H9 (cell line): ENCODE data around the gene PRR3. TPM values are rescaled to one million over a fixed set of nuclear protein-coding genes. Genes with fewer than 3 reads are reported as not detected.
A peak's percentile ranks its signal among the peaks of the same experiment; 100 is the strongest.

Experiments
- DNase-seq: peaks from one replicate; pipeline ENCODE4 v3.0.0-alpha.2; 2017
- H2AFZ ChIP-seq: one replicate; pipeline ENCODE4 v1.6.1; 2013; ENCODE audit warnings: mild to moderate bottlenecking, low read length, control low read depth, moderate library complexity
- H2AK5ac ChIP-seq: 2 replicates; pipeline ENCODE4 v1.6.1; 2013; ENCODE audit warnings: low read length, control low read depth, mixed read lengths; ENCODE audit not compliant: insufficient read length
- H2BK120ac ChIP-seq: one replicate; pipeline ENCODE4 v1.6.1; 2013; ENCODE audit warnings: low read depth, mild to moderate bottlenecking, low read length, control low read depth, inconsistent platforms; ENCODE audit not compliant: poor library complexity, severe bottlenecking
- H2BK12ac ChIP-seq: 2 replicates; pipeline ENCODE4 v1.6.1; 2013; ENCODE audit warnings: low read length, control low read depth, mixed read lengths, low read depth; ENCODE audit not compliant: insufficient read length
- H2BK15ac ChIP-seq: 2 replicates; pipeline ENCODE4 v1.6.1; 2013; ENCODE audit warnings: low read depth, low read length, control low read depth
- H2BK20ac ChIP-seq: one replicate; pipeline ENCODE4 v1.6.1; 2013; ENCODE audit warnings: low read depth, mild to moderate bottlenecking, low read length, control low read depth, inconsistent platforms; ENCODE audit not compliant: poor library complexity, severe bottlenecking
- H2BK5ac ChIP-seq: 2 replicates; pipeline ENCODE4 v1.6.1; 2013; ENCODE audit warnings: low read length, control low read depth, mixed read lengths; ENCODE audit not compliant: insufficient read length
- H3K14ac ChIP-seq: 2 replicates; pipeline ENCODE4 v1.6.1; 2013; ENCODE audit warnings: low read length, control low read depth; ENCODE audit not compliant: insufficient read depth
- H3K18ac ChIP-seq: 2 replicates; pipeline ENCODE4 v1.6.1; 2013; ENCODE audit warnings: low read depth, mild to moderate bottlenecking, mixed read lengths, low read length, control low read depth; ENCODE audit not compliant: insufficient read length
- H3K23ac ChIP-seq: 2 replicates; pipeline ENCODE4 v1.6.1; 2013; ENCODE audit warnings: low read length, control low read depth, mixed read lengths, low read depth; ENCODE audit not compliant: insufficient read length
- H3K23me2 ChIP-seq: 2 replicates; pipeline ENCODE4 v1.6.1; 2013; ENCODE audit warnings: low read depth, mild to moderate bottlenecking, mixed read lengths, low read length, control low read depth; ENCODE audit not compliant: insufficient read length, poor library complexity, severe bottlenecking
- H3K27ac ChIP-seq: 2 replicates; pipeline ENCODE4 v1.5.1; 2013; ENCODE audit warnings: low read length, control low read depth, mixed read lengths, low read depth; ENCODE audit not compliant: insufficient read length
- H3K27me3 ChIP-seq: 2 replicates; pipeline ENCODE4 v1.6.1; 2013; ENCODE audit warnings: low read length, control low read depth, inconsistent platforms; ENCODE audit not compliant: insufficient read depth
- H3K4ac ChIP-seq: 2 replicates; pipeline ENCODE4 v1.6.1; 2013; ENCODE audit warnings: low read depth, mild to moderate bottlenecking, control low read depth, inconsistent platforms, low read length, moderate library complexity
- H3K4me1 ChIP-seq: 2 replicates; pipeline ENCODE4 v1.6.1; 2013; ENCODE audit warnings: low read length, control low read depth, inconsistent platforms; ENCODE audit not compliant: insufficient read depth
- H3K4me2 ChIP-seq: 2 replicates; pipeline ENCODE4 v1.6.1; 2013; ENCODE audit warnings: low read length, control low read depth, mixed read lengths; ENCODE audit not compliant: insufficient read length, insufficient read depth
- H3K56ac ChIP-seq: 2 replicates; pipeline ENCODE4 v1.6.1; 2013; ENCODE audit warnings: low read depth, mild to moderate bottlenecking, mixed read lengths, low read length, control low read depth; ENCODE audit not compliant: insufficient read length
- H3K79me1 ChIP-seq: 2 replicates; pipeline ENCODE4 v1.6.1; 2013; ENCODE audit warnings: low read depth, mild to moderate bottlenecking, moderate library complexity, low read length, control low read depth, inconsistent platforms; ENCODE audit not compliant: insufficient read depth, poor library complexity, severe bottlenecking
- H3K79me2 ChIP-seq: 2 replicates; pipeline ENCODE4 v1.6.1; 2013; ENCODE audit warnings: low read length, control low read depth, inconsistent platforms; ENCODE audit not compliant: insufficient read depth
- H3K9ac ChIP-seq: 2 replicates; pipeline ENCODE4 v1.6.1; 2013; ENCODE audit warnings: low read length, control low read depth, mixed read lengths; ENCODE audit not compliant: insufficient read length; ENCODE audit errors: extremely low read depth
- H3K9me3 ChIP-seq: one replicate; pipeline ENCODE4 v1.6.1; 2013; ENCODE audit warnings: low read depth, low read length, inconsistent platforms; ENCODE audit not compliant: control insufficient read depth
- H3T11ph ChIP-seq: one replicate; pipeline ENCODE4 v1.6.1; 2013; ENCODE audit warnings: mild to moderate bottlenecking, low read length, control low read depth, inconsistent platforms
- H4K20me1 ChIP-seq: one replicate; pipeline ENCODE4 v1.6.1; 2013; ENCODE audit not compliant: control insufficient read depth, insufficient read length, insufficient read depth
- H4K5ac ChIP-seq: 2 replicates; pipeline ENCODE4 v1.6.1; 2013; ENCODE audit warnings: low read depth, mild to moderate bottlenecking, mixed read lengths, low read length, control low read depth; ENCODE audit not compliant: insufficient read length
- H4K8ac ChIP-seq: replicated peaks from 2 replicates; pipeline ENCODE4 v1.6.1; 2013; ENCODE audit warnings: low read length, control low read depth, mixed read lengths, low read depth; ENCODE audit not compliant: insufficient read length
- H4K91ac ChIP-seq: 2 replicates; pipeline ENCODE4 v1.6.1; 2013; ENCODE audit warnings: low read depth, mild to moderate bottlenecking, moderate library complexity, mixed read lengths, low read length, control low read depth; ENCODE audit not compliant: insufficient read length
- H3K27ac Mint-ChIP-seq, 3 experiments: 2 replicates in 2 of 3; 3 replicates in 1 of 3; pipeline ENCODE4 v1.8.0; 2020 to 2021; ENCODE audit warnings: mixed read lengths in 3 of 3, mild to moderate bottlenecking in 1 of 3, moderate library complexity in 1 of 3
- H3K27me3 Mint-ChIP-seq: 2 replicates; pipeline ENCODE4 v1.8.0; 2021; ENCODE audit warnings: low read depth, mild to moderate bottlenecking, moderate library complexity, mixed read lengths
- H3K36me3 Mint-ChIP-seq, 3 experiments: 2 replicates in 2 of 3; 3 replicates in 1 of 3; pipeline ENCODE4 v1.8.0; 2020 to 2021; ENCODE audit warnings: low read depth in 3 of 3, mixed read lengths in 3 of 3; ENCODE audit not compliant: insufficient read depth in 1 of 3
- H3K4me1 Mint-ChIP-seq, 2 experiments: 2 replicates each; pipeline ENCODE4 v1.8.0; 2020; ENCODE audit warnings: mixed read lengths in 2 of 2
- H3K4me3 Mint-ChIP-seq, 2 experiments: 2 replicates in 1 of 2; 3 replicates in 1 of 2; pipeline ENCODE4 v1.8.0; 2020 to 2021; ENCODE audit warnings: mild to moderate bottlenecking in 2 of 2, mixed read lengths in 2 of 2, moderate library complexity in 1 of 2
- H3K9me3 Mint-ChIP-seq, 2 experiments: 2 replicates in 1 of 2; 3 replicates in 1 of 2; pipeline ENCODE4 v1.8.0; 2020; ENCODE audit warnings: mild to moderate bottlenecking in 2 of 2, mixed read lengths in 2 of 2, moderate library complexity in 1 of 2
- CTCF ChIP-seq: fragments of 200-600 bp; sonication (generic); conservative IDR thresholded peaks from 3 replicates; pipeline ENCODE4 v1.8.0; 2021; ENCODE audit warnings: antibody characterized with exemption, mild to moderate bottlenecking
- WGBS: extraction: QIAGEN DNeasy Blood & Tissue Kit; methylation state at CpG from one replicate; pipeline ENCODE4 v1.1.7; 2013; ENCODE audit warnings: missing lambda C conversion rate, low lambda C conversion rate, mixed read lengths; ENCODE audit not compliant: insufficient read length; ENCODE audit errors: extremely low coverage; 5-methylcytosine and 5-hydroxymethylcytosine counted together
- total RNA-seq: library from RNA; stranded (reverse); gene quantifications from 2 replicates; pipeline ENCODE4 v1.2.1, GENCODE V29; 2021

PRR3 gene
- total RNA-seq, 1 experiment from 2014 or later: 17.0 TPM

- no peak overlapping the region for H3K4me2 ChIP-seq
- H3K27me3 ChIP-seq: no peaks in the 10 kb centered on the region
- peaks cover 3% of the 10 kb centered on the region for H4K20me1 ChIP-seq
- H3K79me1 ChIP-seq: no peaks in the 10 kb centered on the region
- no peak overlapping the region for H3K18ac ChIP-seq
- TF ChIP-seq CTCF: no peak
- no peak overlapping the region for H3K27ac ChIP-seq
- no peak overlapping the region for H3K4ac ChIP-seq
- no peak overlapping the region for H2BK120ac ChIP-seq
- H3K9me3 ChIP-seq: no peaks in the 10 kb centered on the region
- Mint-ChIP-seq H3K27ac (peak overlapping the region in 2 of 3 experiments; percentile 28 to 33; a peak in 1 of 7 replicates), H3K4me1 (peaks cover 0 to 2% of the 10 kb centered on the region in 2 experiments; a peak in 1 of 4 replicates), H3K27me3 (peaks cover 2% of the 10 kb centered on the region), H3K9me3 (no peaks in the 10 kb centered on the region), H3K4me3 (no peak overlapping the region; a peak in 1 of 5 replicates), H3K36me3 (peaks cover 50 to 77% (median 67%) of the 10 kb centered on the region in 3 experiments)
- H3T11ph ChIP-seq: no peak overlapping the region
- no peak overlapping the region for H3K14ac ChIP-seq
- no peak overlapping the region for H4K8ac ChIP-seq
- H3K4me1 ChIP-seq: no peaks in the 10 kb centered on the region
- DNase-seq: no peak
- no peak overlapping the region for H2BK20ac ChIP-seq
- no peak overlapping the region for H4K91ac ChIP-seq
- H2AFZ ChIP-seq: no peak overlapping the region
- H2BK15ac ChIP-seq: no peak overlapping the region
- H2AK5ac ChIP-seq: no peak overlapping the region
- H4K5ac ChIP-seq: no peak overlapping the region
- no peaks in the 10 kb centered on the region for H3K79me2 ChIP-seq
- no peak overlapping the region for H3K56ac ChIP-seq
- H3K23ac ChIP-seq: no peak overlapping the region
- no peak overlapping the region for H3K9ac ChIP-seq
- H3K23me2 ChIP-seq: no peaks in the 10 kb centered on the region
- no peak overlapping the region for H2BK5ac ChIP-seq
- no peak overlapping the region for H2BK12ac ChIP-seq
- WGBS: no CpG with 5 or more reads among the region's 6 CpGs
These were observed 44.3 kb downstream of the PRR3 start for GRCh38 chr6:30601436-30601814.
